Naive B cell (primary cell): ENCODE data around the gene FBXL13. TPM values are rescaled to one million over a fixed set of nuclear protein-coding genes. Genes with fewer than 3 reads are reported as not detected.
"Not testable (repeated sequence)": the region's sequence is repeated elsewhere in the genome, so short reads cannot be mapped to it uniquely, and the experiment has no call there.

ENCODE experiments used
- ATAC-seq, 2 donors: fragments of 150-1000 bp; cut with Tn5 transposase; 2 replicates each; pipeline ENCODE4 v1.10.0; 2021; ENCODE audit warnings: low read depth in 2 of 2, mild to moderate bottlenecking in 2 of 2, moderate library complexity in 2 of 2
- DNase-seq: peaks from one replicate; pipeline ENCODE4 v3.0.0; 2022
- H3K27ac Mint-ChIP-seq, 6 donors: one replicate each; pipeline ENCODE4 v1.8.0; 2020 to 2022; ENCODE audit warnings: mild to moderate bottlenecking in 6 of 6, mixed read lengths in 6 of 6, moderate library complexity in 5 of 6, inconsistent platforms in 2 of 6
- H3K27me3 Mint-ChIP-seq, 3 donors: one replicate each; pipeline ENCODE4 v1.8.0; 2021 to 2022; ENCODE audit warnings: mixed read lengths in 3 of 3, mild to moderate bottlenecking in 1 of 3
- H3K36me3 Mint-ChIP-seq, 2 donors: one replicate each; pipeline ENCODE4 v1.8.0; 2020 to 2022; ENCODE audit warnings: mixed read lengths in 2 of 2, inconsistent platforms in 1 of 2, mild to moderate bottlenecking in 1 of 2
- H3K4me1 Mint-ChIP-seq, 3 donors: one replicate each; pipeline ENCODE4 v1.8.0; 2020 to 2022; ENCODE audit warnings: mixed read lengths in 3 of 3, inconsistent platforms in 1 of 3, mild to moderate bottlenecking in 1 of 3, moderate library complexity in 1 of 3
- H3K4me3 Mint-ChIP-seq, 8 donors: one replicate each; pipeline ENCODE4 v1.8.0; 2020 to 2022; ENCODE audit warnings: mild to moderate bottlenecking in 8 of 8, mixed read lengths in 8 of 8, moderate library complexity in 8 of 8, inconsistent platforms in 2 of 8
- H3K9me3 Mint-ChIP-seq, 7 donors: one replicate each; pipeline ENCODE4 v1.8.0; 2020 to 2022; ENCODE audit warnings: mixed read lengths in 7 of 7, mild to moderate bottlenecking in 5 of 7, inconsistent platforms in 2 of 7, moderate library complexity in 1 of 7
- polyA plus RNA-seq, 6 donors: library from polyadenylated mRNA; unstranded; fragments of 300-500 nt; fragmentation: Illumina TruSeq; gene quantifications; one replicate each; pipeline ENCODE4 v1.2.3, GENCODE V29; 2021; ENCODE audit warnings: low read depth in 6 of 6

FBXL13 gene
- polyA plus RNA-seq, 6 donors from 2014 or later: 0.45 to 1.8 (median 0.72) TPM; not detected in 1

GRCh38 chr7:102926783-102927140 lies 147.8 kb downstream of the FBXL13 start:
- Mint-ChIP-seq H3K4me1 (no peaks in the 10 kb centered on the region), H3K36me3 (no peaks in the 10 kb centered on the region), H3K9me3 (no peaks in the 10 kb centered on the region), H3K27me3 (no peaks in the 10 kb centered on the region), H3K4me3 (peak overlapping the region in 1 of 8 donors; percentile 26), H3K27ac (no peak overlapping the region)
- DNase-seq (no peak), ATAC-seq (no peak)

GRCh38 chr7:102925976-102926782 lies 148.4 kb downstream of the FBXL13 start:
- DNase-seq (no peak), ATAC-seq (no peak)
- Mint-ChIP-seq H3K4me1 (no peaks in the 10 kb centered on the region), H3K36me3 (no peaks in the 10 kb centered on the region), H3K9me3 (no peaks in the 10 kb centered on the region), H3K4me3 (no peak overlapping the region), H3K27me3 (no peaks in the 10 kb centered on the region), H3K27ac (no peak overlapping the region)

GRCh38 chr7:102918845-102919244 lies 155.8 kb downstream of the FBXL13 start:
- no peaks in the 10 kb centered on the region for H3K27me3 Mint-ChIP-seq
- no peaks in the 10 kb centered on the region for H3K36me3 Mint-ChIP-seq
- no peak overlapping the region for H3K4me3 Mint-ChIP-seq
- no peak for ATAC-seq
- no peaks in the 10 kb centered on the region for H3K9me3 Mint-ChIP-seq
- H3K4me1 Mint-ChIP-seq: no peaks in the 10 kb centered on the region
- no peak for DNase-seq
- H3K27ac Mint-ChIP-seq: no peak overlapping the region

- no peak for DNase-seq
- Mint-ChIP-seq H3K4me1 (peaks cover 0 to 9% (median 3%) of the 10 kb centered on the region in 3 donors), H3K36me3 (no peaks in the 10 kb centered on the region), H3K27me3 (no peaks in the 10 kb centered on the region), H3K27ac (peak overlapping the region in 1 of 6 donors; percentile 2), H3K9me3 (no peaks in the 10 kb centered on the region), H3K4me3 (no peak overlapping the region)
- ATAC-seq: no peak
These were observed 156.9 kb downstream of the FBXL13 start for GRCh38 chr7:102917436-102918353.

GRCh38 chr7:102916881-102917280 lies 157.7 kb downstream of the FBXL13 start:
- ATAC-seq: no peak
- no peak overlapping the region for H3K4me3 Mint-ChIP-seq
- H3K36me3 Mint-ChIP-seq: no peaks in the 10 kb centered on the region
- peaks cover 0 to 9% (median 3%) of the 10 kb centered on the region in 3 donors for H3K4me1 Mint-ChIP-seq
- no peaks in the 10 kb centered on the region for H3K27me3 Mint-ChIP-seq
- no peaks in the 10 kb centered on the region for H3K9me3 Mint-ChIP-seq
- H3K27ac Mint-ChIP-seq: no peak overlapping the region
- no peak for DNase-seq

GRCh38 chr7:102916426-102916825 lies 158.2 kb downstream of the FBXL13 start:
- H3K4me1 Mint-ChIP-seq: peaks cover 0 to 9% (median 3%) of the 10 kb centered on the region in 3 donors
- DNase-seq: no peak
- ATAC-seq: no peak
- no peak overlapping the region for H3K27ac Mint-ChIP-seq
- no peaks in the 10 kb centered on the region for H3K9me3 Mint-ChIP-seq
- H3K27me3 Mint-ChIP-seq: no peaks in the 10 kb centered on the region
- H3K4me3 Mint-ChIP-seq: no peak overlapping the region
- H3K36me3 Mint-ChIP-seq: no peaks in the 10 kb centered on the region

- no peaks in the 10 kb centered on the region for H3K27me3 Mint-ChIP-seq
- no peaks in the 10 kb centered on the region for H3K9me3 Mint-ChIP-seq
- no peak for ATAC-seq
- H3K36me3 Mint-ChIP-seq: peaks cover 0 to 16% of the 10 kb centered on the region in 2 donors
- no peak overlapping the region for H3K4me3 Mint-ChIP-seq
- H3K4me1 Mint-ChIP-seq: peaks cover 0 to 9% (median 3%) of the 10 kb centered on the region in 3 donors
- DNase-seq: no peak
- peak overlapping the region in 1 of 6 donors; percentile 16 for H3K27ac Mint-ChIP-seq
These were observed 160.0 kb downstream of the FBXL13 start for GRCh38 chr7:102914585-102914984.

- no peak for DNase-seq
- Mint-ChIP-seq H3K36me3 (peaks cover 0 to 16% of the 10 kb centered on the region in 2 donors), H3K27me3 (no peaks in the 10 kb centered on the region), H3K27ac (no peak overlapping the region), H3K9me3 (peaks cover 0 to 2% (median 0%) of the 10 kb centered on the region in 7 donors), H3K4me1 (peaks cover 0 to 9% (median 3%) of the 10 kb centered on the region in 3 donors), H3K4me3 (no peak overlapping the region)
- ATAC-seq: no peak
These were observed 160.8 kb downstream of the FBXL13 start for GRCh38 chr7:102913826-102914225.

- no peak for DNase-seq
- H3K27ac Mint-ChIP-seq: no peak within 1 kb of the TSS
- no peak within 1 kb of the TSS for H3K4me3 Mint-ChIP-seq
- peaks cover 0 to 16% of the 10 kb centered on the region in 2 donors for H3K36me3 Mint-ChIP-seq
- no peaks in the 10 kb centered on the region for H3K27me3 Mint-ChIP-seq
- H3K9me3 Mint-ChIP-seq: peaks cover 0 to 10% (median 6%) of the 10 kb centered on the region in 7 donors
- no peak for ATAC-seq
- peaks cover 0 to 9% (median 3%) of the 10 kb centered on the region in 3 donors for H3K4me1 Mint-ChIP-seq
These were observed 161.9 kb downstream of the FBXL13 start, which contains the start of gene LRRC17 for GRCh38 chr7:102912742-102913141. Gene LRRC17, plus strand, starts transcription at chr7:102913000. Its CDS starts 20,914 bp downstream, at chr7:102933914.

- Mint-ChIP-seq H3K9me3 (peaks cover 0 to 44% (median 20%) of the 10 kb centered on the region in 7 donors), H3K36me3 (peaks cover 0 to 16% of the 10 kb centered on the region in 2 donors), H3K4me3 (no peak overlapping the region), H3K27ac (peak overlapping the region in 1 of 6 donors; percentile 38), H3K27me3 (no peaks in the 10 kb centered on the region), H3K4me1 (peaks cover 0 to 9% (median 3%) of the 10 kb centered on the region in 3 donors)
- no peak for ATAC-seq
- no peak for DNase-seq
These were observed 165.9 kb downstream of the FBXL13 start for GRCh38 chr7:102908676-102909075.

GRCh38 chr7:102903576-102903975 lies 171.0 kb downstream of the FBXL13 start:
- peaks cover 0 to 49% (median 18%) of the 10 kb centered on the region in 7 donors for H3K9me3 Mint-ChIP-seq
- not testable (repeated sequence) for ATAC-seq

GRCh38 chr7:102902052-102902451 lies 172.5 kb downstream of the FBXL13 start:
- not testable (repeated sequence) for H3K4me1 Mint-ChIP-seq, H3K27me3 Mint-ChIP-seq, H3K27ac Mint-ChIP-seq, H3K36me3 Mint-ChIP-seq, DNase-seq, ATAC-seq, H3K4me3 Mint-ChIP-seq
- peaks cover 0 to 36% (median 12%) of the 10 kb centered on the region in 7 donors for H3K9me3 Mint-ChIP-seq

More at GRCh38 chr7:102903576-102903975, 171.0 kb downstream of the FBXL13 start:
- H3K4me3 Mint-ChIP-seq, H3K27me3 Mint-ChIP-seq, H3K27ac Mint-ChIP-seq, DNase-seq, H3K36me3 Mint-ChIP-seq, H3K4me1 Mint-ChIP-seq: not testable (repeated sequence)

GRCh38 chr7:102898532-102898859 lies 176.1 kb downstream of the FBXL13 start:
- Mint-ChIP-seq H3K9me3 (peaks cover 0 to 3% (median under 1%) of the 10 kb centered on the region in 7 donors), H3K36me3 (no peaks in the 10 kb centered on the region), H3K4me1 (peaks cover 0 to 1% (median 0%) of the 10 kb centered on the region in 3 donors), H3K4me3 (no peak overlapping the region), H3K27ac (no peak overlapping the region), H3K27me3 (no peaks in the 10 kb centered on the region)
- ATAC-seq (no peak), DNase-seq (no peak)
